AG04449 (cell line): ENCODE measurements around the gene INTS1.

Experiments used
- CTCF ChIA-PET: fragments of 350-600 bp; formaldehyde crosslinking; extraction: SDS; loops from one replicate; lab custom pipeline; 2021; ENCODE audit warnings: antibody characterized with exemption; lab: Yijun Ruan, JAX
- POLR2A ChIA-PET: fragments of 400-600, 350-600 bp; formaldehyde crosslinking; extraction: SDS; loops from one replicate; lab custom pipeline; 2020; ENCODE audit warnings: antibody characterized with exemption, inconsistent platforms; lab: Yijun Ruan, JAX
- DNase-seq: peaks from one replicate; pipeline ENCODE4 v3.0.0-alpha.2; 2010; ENCODE audit warnings: low read depth, low spot score
- H3K4me3 ChIP-seq: 2 replicates; pipeline ENCODE4 v1.5.1; 2011; ENCODE audit warnings: low read depth, mild to moderate bottlenecking, control low read depth, low read length
- TF ChIP-seq, protein P1 (sequence below): IDR thresholded peaks from one replicate; pipeline ENCODE4 v1.5.1; 2011; ENCODE audit warnings: mild to moderate bottlenecking, moderate library complexity, low read length, control low read depth, inconsistent platforms; ENCODE audit not compliant: insufficient read depth; ENCODE audit errors: missing control alignments

Gene INTS1

DNA sequence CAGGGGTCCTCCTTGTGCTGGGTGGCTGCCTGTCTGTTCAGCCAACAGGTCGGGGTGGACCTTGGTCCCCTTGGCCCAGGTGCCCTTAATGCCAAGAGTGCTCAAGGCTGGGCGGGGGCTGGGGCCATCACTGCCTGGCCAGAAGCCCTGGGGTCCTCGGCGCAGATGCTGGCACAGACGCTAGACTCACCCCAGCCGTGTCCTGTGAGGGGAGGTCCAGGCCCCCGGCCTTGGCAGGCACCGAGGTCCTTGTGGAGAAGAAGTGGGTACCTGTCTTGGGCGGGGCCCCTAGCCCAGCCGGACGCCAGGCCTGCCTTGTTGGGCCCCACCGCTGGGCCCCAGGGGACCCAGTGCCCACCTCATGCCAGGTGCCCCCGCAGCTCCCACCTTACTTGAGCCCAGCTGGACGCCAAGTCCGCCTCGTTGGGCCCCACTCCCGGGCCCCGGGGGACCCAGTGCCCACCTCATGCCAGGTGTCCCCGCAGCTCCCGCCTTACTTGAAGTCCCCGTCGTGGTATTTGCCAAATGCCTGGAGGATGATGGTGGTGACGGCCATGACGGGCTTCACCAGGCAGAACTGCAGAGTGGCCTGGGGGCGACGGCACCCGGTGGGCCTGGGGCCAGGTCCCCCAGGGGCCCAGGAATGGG is 45.3 kb upstream of the INTS1 start:
- DNase-seq = no peak
- POLR2A ChIA-PET = no interaction called here
- TF ChIP-seq, protein P1, sequence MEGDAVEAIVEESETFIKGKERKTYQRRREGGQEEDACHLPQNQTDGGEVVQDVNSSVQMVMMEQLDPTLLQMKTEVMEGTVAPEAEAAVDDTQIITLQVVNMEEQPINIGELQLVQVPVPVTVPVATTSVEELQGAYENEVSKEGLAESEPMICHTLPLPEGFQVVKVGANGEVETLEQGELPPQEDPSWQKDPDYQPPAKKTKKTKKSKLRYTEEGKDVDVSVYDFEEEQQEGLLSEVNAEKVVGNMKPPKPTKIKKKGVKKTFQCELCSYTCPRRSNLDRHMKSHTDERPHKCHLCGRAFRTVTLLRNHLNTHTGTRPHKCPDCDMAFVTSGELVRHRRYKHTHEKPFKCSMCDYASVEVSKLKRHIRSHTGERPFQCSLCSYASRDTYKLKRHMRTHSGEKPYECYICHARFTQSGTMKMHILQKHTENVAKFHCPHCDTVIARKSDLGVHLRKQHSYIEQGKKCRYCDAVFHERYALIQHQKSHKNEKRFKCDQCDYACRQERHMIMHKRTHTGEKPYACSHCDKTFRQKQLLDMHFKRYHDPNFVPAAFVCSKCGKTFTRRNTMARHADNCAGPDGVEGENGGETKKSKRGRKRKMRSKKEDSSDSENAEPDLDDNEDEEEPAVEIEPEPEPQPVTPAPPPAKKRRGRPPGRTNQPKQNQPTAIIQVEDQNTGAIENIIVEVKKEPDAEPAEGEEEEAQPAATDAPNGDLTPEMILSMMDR = no peak
- H3K4me3 ChIP-seq = no peak overlapping the region
- CTCF ChIA-PET = no interaction called here

DNA sequence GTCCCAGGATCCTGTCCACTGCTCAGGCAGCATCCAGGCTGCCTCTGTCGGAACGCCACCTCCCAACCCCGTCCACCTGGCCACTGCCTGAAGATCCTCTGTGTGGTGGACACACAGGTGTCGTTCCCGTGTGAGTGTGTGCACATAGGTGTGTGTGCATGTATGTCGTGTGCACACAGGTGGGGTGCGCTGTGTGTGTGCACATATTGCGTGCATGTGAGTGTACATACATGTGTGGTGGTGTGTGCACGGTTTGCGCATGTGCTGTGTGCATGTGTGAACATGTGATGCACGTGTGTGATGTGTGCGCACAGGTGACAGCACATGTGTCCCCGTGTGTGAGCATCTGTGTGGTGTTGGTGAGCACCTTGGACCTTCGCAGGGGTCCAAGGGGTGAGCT is 44.8 kb upstream of the INTS1 start:
- no peak for DNase-seq
- TF ChIP-seq, protein P1 = no peak
- POLR2A ChIA-PET = no interaction called here
- CTCF ChIA-PET = no interaction called here
- no peak overlapping the region for H3K4me3 ChIP-seq

DNA sequence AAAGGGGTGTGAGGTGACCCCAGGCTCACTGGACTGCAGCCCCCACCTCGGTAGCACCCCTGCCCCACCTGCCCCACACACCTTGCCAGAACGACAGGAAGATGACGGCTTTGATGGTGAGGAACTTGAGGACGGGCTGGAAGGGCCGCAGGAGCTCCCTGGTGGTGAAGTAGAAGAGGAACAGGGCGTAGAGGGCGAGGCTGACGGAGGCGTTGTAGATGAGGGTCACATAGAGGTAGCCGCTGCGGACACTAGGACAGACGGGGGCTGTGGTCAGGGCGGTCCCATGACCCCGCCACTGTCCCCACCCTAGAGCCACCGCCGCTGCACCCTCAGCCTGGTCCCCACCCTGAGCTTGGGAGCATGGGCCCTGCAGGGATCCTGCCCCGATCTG is 44.2 kb upstream of the INTS1 start:
- ChIA-PET POLR2A (no interaction called here), CTCF (no interaction called here)

DNA sequence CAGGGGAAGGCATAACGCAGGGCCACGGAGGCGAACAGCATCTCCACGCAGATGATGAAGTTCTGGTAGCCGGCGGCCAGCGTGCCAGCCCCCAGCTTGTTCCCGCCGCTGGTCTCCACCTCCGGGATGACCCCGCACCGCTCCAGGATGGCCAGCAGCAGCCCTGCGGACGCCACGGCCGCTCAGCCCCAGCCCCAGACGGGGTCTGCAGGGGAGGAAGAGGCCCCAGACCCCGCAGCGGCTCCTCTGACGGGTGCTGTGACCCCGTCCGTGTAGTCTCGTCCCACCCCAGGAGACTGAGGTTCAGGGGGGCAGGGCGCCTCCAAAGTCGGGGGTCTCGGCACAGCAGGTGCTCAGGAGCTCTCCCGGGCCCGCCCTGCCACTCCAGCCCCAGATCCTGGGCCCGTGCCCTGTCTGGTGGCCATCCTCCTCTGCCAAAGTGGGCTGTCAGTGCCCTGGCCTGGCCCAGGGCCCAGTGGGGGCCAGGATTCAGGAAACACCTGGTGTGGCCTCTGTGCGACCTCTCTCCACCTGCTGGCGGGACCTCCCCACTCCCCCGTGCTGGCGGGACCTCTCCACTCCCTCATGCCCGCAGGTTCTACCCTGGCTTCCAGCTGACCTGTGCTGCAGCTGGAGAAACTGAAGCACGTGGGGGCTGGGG is 43.7 kb upstream of the INTS1 start:
- no peak overlapping the region for H3K4me3 ChIP-seq
- TF ChIP-seq, protein P1 = no peak
- POLR2A ChIA-PET = no interaction called here
- DNase-seq = no peak
- CTCF ChIA-PET = no interaction called here

More for the DNA sequence above, 44.2 kb upstream of the INTS1 start:
- no peak overlapping the region for H3K4me3 ChIP-seq
- no peak for DNase-seq
- TF ChIP-seq, protein P1 = peak; percentile 8

DNA sequence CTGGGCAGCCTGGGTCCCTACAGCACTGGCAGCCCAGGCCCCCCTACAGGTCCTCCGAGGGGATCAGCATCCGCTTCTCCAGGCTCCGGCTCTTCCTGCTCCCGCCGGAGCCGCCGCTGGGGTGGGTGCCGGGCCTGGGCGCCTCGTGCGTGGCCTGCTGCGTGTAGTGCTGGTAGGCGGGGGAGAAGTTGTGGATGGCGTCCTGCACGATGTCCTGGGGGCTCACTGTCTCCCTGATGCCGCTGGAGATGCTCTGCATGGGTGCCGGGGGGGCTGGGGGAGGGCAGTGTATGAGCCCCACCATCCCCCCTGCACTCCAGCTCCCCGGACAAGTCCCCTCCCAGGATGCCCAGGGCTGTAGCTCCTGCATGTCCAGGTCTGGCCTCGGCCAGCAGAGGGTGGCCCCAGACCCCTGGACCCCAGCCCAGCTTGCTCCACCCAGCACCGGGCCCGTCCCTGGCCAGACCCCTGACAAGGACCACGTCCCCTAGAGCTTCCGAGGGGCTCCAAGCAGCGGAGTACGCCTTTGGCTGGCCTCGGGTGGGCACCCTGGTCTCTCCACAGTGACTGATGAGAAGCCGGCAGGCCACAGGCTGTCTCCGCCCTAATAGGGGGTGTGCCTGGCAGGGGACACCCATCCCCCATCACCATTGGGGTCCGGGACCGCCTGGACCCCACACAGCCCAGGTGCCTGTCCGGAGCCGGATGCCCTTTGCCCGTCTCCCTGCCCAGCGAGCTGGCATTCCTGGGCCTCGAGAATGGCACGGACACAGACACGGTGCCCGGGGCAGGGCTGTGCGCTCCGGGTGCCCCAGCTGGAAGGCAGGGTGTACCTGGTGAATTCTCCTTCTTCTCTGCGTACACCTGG is 43.0 kb upstream of the INTS1 start:
- no peak for DNase-seq
- POLR2A ChIA-PET = no interaction called here
- no peak overlapping the region for H3K4me3 ChIP-seq
- TF ChIP-seq, protein P1 = no peak
- CTCF ChIA-PET = no interaction called here
